Tibial artery (tissue), 4 donors: ENCODE data around the gene ZSCAN31.
"Not testable (repeated sequence)": the region's sequence is repeated elsewhere in the genome, so short reads cannot be mapped to it uniquely, and the experiment has no call there.

ENCODE experiments used
- DNase-seq, 2 donors: peaks; one replicate each; pipeline ENCODE4 v3.0.0-alpha.2; 2019
- H3K27ac ChIP-seq, 2 donors: fragments of 200-600 bp; sonication (generic) in 1 of 2; 1 replicate in 1 of 2; 2 replicates in 1 of 2; pipeline ENCODE4 v1.5.1; 2018 to 2019; ENCODE audit warnings: mild to moderate bottlenecking in 1 of 2
- H3K27me3 ChIP-seq, 2 donors: fragments of 200-600 bp; sonication (generic) in 1 of 2; one replicate each; pipeline versions ENCODE4 v1.5.1 to v1.6.0; 2016 to 2019
- H3K36me3 ChIP-seq, 3 donors: fragments of 200-600 bp; sonication (generic) in 2 of 3; one replicate each; pipeline ENCODE4 v1.5.1; 2016 to 2019; ENCODE audit warnings: mild to moderate bottlenecking in 2 of 3
- H3K4me1 ChIP-seq, 4 donors: fragments of 200-600 bp; sonication (generic) in 2 of 4; 1 replicate in 3 of 4; 2 replicates in 1 of 4; pipeline ENCODE4 v1.5.1; 2016 to 2019
- H3K4me3 ChIP-seq, 2 donors: fragments of 200-600 bp; sonication (generic) in 1 of 2; 1 replicate in 1 of 2; 2 replicates in 1 of 2; pipeline ENCODE4 v1.5.1; 2018 to 2019; ENCODE audit warnings: mild to moderate bottlenecking in 2 of 2
- H3K9me3 ChIP-seq, 3 donors: fragments of 200-600 bp; sonication (generic) in 1 of 3; one replicate each; pipeline ENCODE4 v1.5.1; 2016 to 2019
- intact Hi-C: fragments of 100-400 bp; cut with DNase I; formaldehyde crosslinking; loops from one replicate; pipeline ENCODE4 v1.15.0; 2023; ENCODE audit warnings: low total_unique reads
- TF ChIP-seq, protein P1 (sequence below), 2 experiments: fragments of 200-600 bp in 1 of 2; fragments of 450-650 bp in 1 of 2; IDR thresholded peaks; one replicate each; pipeline ENCODE4 v1.5.1; 2017 to 2019; ENCODE audit warnings: antibody characterized with exemption in 2 of 2, mild to moderate bottlenecking in 1 of 2, moderate library complexity in 1 of 2

The ZSCAN31 gene

GRCh38 chr6:28330041-28330440, 5.9 kb downstream of the ZSCAN31 start:
- intact Hi-C loops = no loop called here
- Histone ChIP-seq H3K9me3 (peaks cover 0 to 46% (median 22%) of the 10 kb centered on the region in 3 donors), H3K4me3 (no peak overlapping the region), H3K36me3 (peaks cover 41 to 44% (median 43%) of the 10 kb centered on the region in 3 donors), H3K27me3 (no peaks in the 10 kb centered on the region), H3K27ac (no peak overlapping the region), H3K4me1 (peaks cover 0 to 10% (median 4%) of the 10 kb centered on the region in 4 donors)
- TF ChIP-seq, protein P1, sequence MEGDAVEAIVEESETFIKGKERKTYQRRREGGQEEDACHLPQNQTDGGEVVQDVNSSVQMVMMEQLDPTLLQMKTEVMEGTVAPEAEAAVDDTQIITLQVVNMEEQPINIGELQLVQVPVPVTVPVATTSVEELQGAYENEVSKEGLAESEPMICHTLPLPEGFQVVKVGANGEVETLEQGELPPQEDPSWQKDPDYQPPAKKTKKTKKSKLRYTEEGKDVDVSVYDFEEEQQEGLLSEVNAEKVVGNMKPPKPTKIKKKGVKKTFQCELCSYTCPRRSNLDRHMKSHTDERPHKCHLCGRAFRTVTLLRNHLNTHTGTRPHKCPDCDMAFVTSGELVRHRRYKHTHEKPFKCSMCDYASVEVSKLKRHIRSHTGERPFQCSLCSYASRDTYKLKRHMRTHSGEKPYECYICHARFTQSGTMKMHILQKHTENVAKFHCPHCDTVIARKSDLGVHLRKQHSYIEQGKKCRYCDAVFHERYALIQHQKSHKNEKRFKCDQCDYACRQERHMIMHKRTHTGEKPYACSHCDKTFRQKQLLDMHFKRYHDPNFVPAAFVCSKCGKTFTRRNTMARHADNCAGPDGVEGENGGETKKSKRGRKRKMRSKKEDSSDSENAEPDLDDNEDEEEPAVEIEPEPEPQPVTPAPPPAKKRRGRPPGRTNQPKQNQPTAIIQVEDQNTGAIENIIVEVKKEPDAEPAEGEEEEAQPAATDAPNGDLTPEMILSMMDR (IDR thresholded peaks at IDR 0.05) = no peak
- DNase-seq = no peak

DNA sequence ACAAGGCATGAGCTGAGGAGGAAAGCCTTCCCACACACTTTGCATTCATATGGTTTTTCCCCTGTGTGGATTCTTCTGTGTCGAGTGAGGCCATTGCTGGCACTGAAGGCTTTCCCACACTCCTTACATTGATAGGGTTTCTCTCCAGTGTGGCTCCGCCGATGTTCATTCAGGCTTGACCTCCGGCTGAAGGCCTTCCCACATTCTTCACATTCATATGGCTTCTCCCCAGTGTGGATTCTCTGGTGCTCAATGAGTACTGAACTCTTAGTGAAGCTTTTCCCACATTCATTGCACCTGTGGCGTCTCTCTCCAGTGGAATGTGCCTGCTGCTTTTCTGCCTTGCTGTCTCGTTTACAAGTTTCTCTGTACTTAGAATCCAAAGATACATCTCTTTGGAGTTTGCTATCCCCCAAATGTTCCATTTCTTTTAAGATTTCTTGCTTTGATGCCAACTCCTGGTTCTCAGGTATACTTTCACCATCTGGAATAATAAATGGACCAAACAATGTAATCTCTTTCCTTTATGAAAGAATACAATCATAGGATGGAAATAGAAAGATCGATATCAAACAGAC, 9.5 kb downstream of the ZSCAN31 start:
- H3K36me3 ChIP-seq = peaks cover 66 to 72% (median 70%) of the 10 kb centered on the region in 3 donors
- no peaks in the 10 kb centered on the region for H3K4me1 ChIP-seq
- TF ChIP-seq, protein P1 (IDR thresholded peaks at IDR 0.05) = no peak

DNA sequence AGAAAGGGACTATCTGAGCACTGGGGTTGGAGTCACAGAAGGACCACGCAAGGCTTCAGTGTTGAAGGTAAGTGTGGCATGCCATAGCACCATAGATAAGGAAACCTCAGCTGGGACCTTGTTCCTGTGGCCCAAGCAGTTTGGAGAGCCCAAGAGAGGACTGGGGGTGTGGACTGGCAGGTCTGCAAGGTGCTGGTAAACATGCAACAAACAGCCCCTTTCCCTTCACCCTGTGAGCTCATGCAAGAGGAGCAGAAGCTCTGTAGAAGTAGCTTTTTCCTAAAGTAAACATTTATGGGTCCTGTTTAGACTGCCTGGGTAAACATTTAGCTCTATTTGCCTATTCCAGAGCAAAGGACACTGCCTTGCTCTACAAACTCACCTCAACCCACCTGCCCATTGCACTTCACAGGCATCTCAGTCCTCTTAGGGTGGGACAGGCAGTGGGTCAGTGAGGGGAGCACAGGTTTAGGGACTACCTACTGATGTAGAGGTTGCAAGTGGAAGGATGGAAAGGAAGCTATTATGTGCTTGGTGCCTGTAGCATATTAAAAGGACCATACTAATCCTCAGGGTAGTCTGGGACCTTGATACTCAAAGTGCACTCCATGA, 12.0 kb downstream of the ZSCAN31 start:
- H3K9me3 ChIP-seq = peaks cover 0 to 58% (median 29%) of the 10 kb centered on the region in 3 donors
- H3K36me3 ChIP-seq = peaks cover 65 to 76% (median 65%) of the 10 kb centered on the region in 3 donors
- DNase-seq = no peak
- H3K4me1 ChIP-seq = no peaks in the 10 kb centered on the region
- intact Hi-C loops = no loop called here
- H3K27ac ChIP-seq = no peak overlapping the region
- no peaks in the 10 kb centered on the region for H3K27me3 ChIP-seq
- TF ChIP-seq, protein P1 (IDR thresholded peaks at IDR 0.05) = no peak
- no peak overlapping the region for H3K4me3 ChIP-seq

More for the DNA sequence above, 9.5 kb downstream of the ZSCAN31 start:
- Histone ChIP-seq H3K27me3 (no peaks in the 10 kb centered on the region), H3K27ac (no peak overlapping the region), H3K9me3 (peaks cover 0 to 51% (median 26%) of the 10 kb centered on the region in 3 donors), H3K4me3 (no peak overlapping the region)
- intact Hi-C loops = no loop called here
- DNase-seq = no peak

GRCh38 chr6:28322661-28323060, 13.3 kb downstream of the ZSCAN31 start:
- Histone ChIP-seq H3K27ac (no peak overlapping the region), H3K9me3 (peaks cover 0 to 45% (median 40%) of the 10 kb centered on the region in 3 donors), H3K27me3 (no peaks in the 10 kb centered on the region), H3K4me1 (no peaks in the 10 kb centered on the region), H3K4me3 (no peak overlapping the region), H3K36me3 (peaks cover 55 to 66% (median 66%) of the 10 kb centered on the region in 3 donors)
- TF ChIP-seq, protein P1 (IDR thresholded peaks at IDR 0.05) = no peak
- DNase-seq = no peak
- intact Hi-C loops = no loop called here

- H3K27me3 ChIP-seq, DNase-seq, H3K4me1 ChIP-seq, intact Hi-C loops, H3K4me3 ChIP-seq, H3K27ac ChIP-seq: not testable (repeated sequence)
- Histone ChIP-seq H3K9me3 (peaks cover 0 to 17% (median 14%) of the 10 kb centered on the region in 3 donors), H3K36me3 (peaks cover 10 to 50% (median 34%) of the 10 kb centered on the region in 3 donors)
These were observed 18.1 kb downstream of the ZSCAN31 start for GRCh38 chr6:28317866-28318265.

- Histone ChIP-seq H3K4me3 (no peak overlapping the region), H3K9me3 (peaks cover 0 to 16% (median 13%) of the 10 kb centered on the region in 3 donors), H3K4me1 (no peaks in the 10 kb centered on the region), H3K36me3 (peaks cover 13 to 54% (median 21%) of the 10 kb centered on the region in 3 donors), H3K27me3 (no peaks in the 10 kb centered on the region), H3K27ac (no peak overlapping the region)
- TF ChIP-seq, protein P1 (IDR thresholded peaks at IDR 0.05) = no peak
- DNase-seq = no peak
- intact Hi-C loops = no loop called here
These were observed 20.3 kb downstream of the ZSCAN31 start for GRCh38 chr6:28315628-28316027.
